ENCODE measurements around the gene ALKBH2. TPM values are rescaled to one million over a fixed set of nuclear protein-coding genes. Genes with fewer than 3 reads are reported as not detected.

The ALKBH2 gene
- total RNA-seq, 2 donors from 2014 or later: 10.5 to 23.3 TPM

- 85 to 100% methylated on average over 1 to 2 of the region's 2 CpGs for WGBS, 2 experiments (ENCODE audit: insufficient coverage in 1 of 2, insufficient read length in 1 of 2)
- no peak overlapping the region for H3K27ac Mint-ChIP-seq
Measured at GRCh38 chr12:109120095-109120494, 26.8 kb upstream of the ALKBH2 start.

GRCh38 chr12:109116611-109116949 lies 23.3 kb upstream of the ALKBH2 start:
- no peaks in the 10 kb centered on the region for H3K9me3 Mint-ChIP-seq
- no peaks in the 10 kb centered on the region for H3K27me3 Mint-ChIP-seq (ENCODE audit: insufficient read depth)
- H3K27ac ChIP-seq (ENCODE audit: low read depth, low read length): no peak overlapping the region
- WGBS, 2 experiments (ENCODE audit: insufficient coverage in 1 of 2, insufficient read length in 1 of 2): 87 to 90% methylated on average over 10 to 12 of the region's 12 CpGs
- no peaks in the 10 kb centered on the region for H3K36me3 Mint-ChIP-seq (ENCODE audit: low read depth)
- no peaks in the 10 kb centered on the region for H3K9me3 ChIP-seq (ENCODE audit: control insufficient read depth, low read length)
- H3K4me1 Mint-ChIP-seq: peaks cover 12% of the 10 kb centered on the region
- no peak overlapping the region for H3K27ac Mint-ChIP-seq
- H3K4me3 ChIP-seq (ENCODE audit: low read length): no peak overlapping the region
- no peaks in the 10 kb centered on the region for H3K36me3 ChIP-seq (ENCODE audit: control insufficient read depth, insufficient read depth, low read length)
- peaks cover 9% of the 10 kb centered on the region for H3K4me1 ChIP-seq (ENCODE audit: control insufficient read depth, insufficient read depth, low read length)
- no peak for TF ChIP-seq CTCF (conservative IDR thresholded peaks at IDR 0.05)
- DNase-seq: no peak
- H3K9ac ChIP-seq (ENCODE audit: extremely low read depth, low read length, poor library complexity, severe bottlenecking): no peak overlapping the region
- H3K27me3 ChIP-seq (ENCODE audit: control insufficient read depth, insufficient read depth, low read length, poor library complexity, severe bottlenecking): no peaks in the 10 kb centered on the region
- no peak overlapping the region for H3K4me3 Mint-ChIP-seq

More at GRCh38 chr12:109120095-109120494, 26.8 kb upstream of the ALKBH2 start:
- Histone ChIP-seq H3K27me3 (ENCODE audit: control insufficient read depth, insufficient read depth, low read length, poor library complexity, severe bottlenecking) (no peaks in the 10 kb centered on the region), H3K4me3 (ENCODE audit: low read length) (no peak overlapping the region), H3K4me1 (ENCODE audit: control insufficient read depth, insufficient read depth, low read length) (peaks cover 9% of the 10 kb centered on the region), H3K9me3 (ENCODE audit: control insufficient read depth, low read length) (no peaks in the 10 kb centered on the region), H3K36me3 (ENCODE audit: control insufficient read depth, insufficient read depth, low read length) (no peaks in the 10 kb centered on the region), H3K9ac (ENCODE audit: extremely low read depth, low read length, poor library complexity, severe bottlenecking) (no peak overlapping the region), H3K27ac (ENCODE audit: low read depth, low read length) (no peak overlapping the region)
- Mint-ChIP-seq H3K9me3 (no peaks in the 10 kb centered on the region), H3K4me1 (peaks cover 12% of the 10 kb centered on the region), H3K4me3 (no peak overlapping the region), H3K27me3 (ENCODE audit: insufficient read depth) (no peaks in the 10 kb centered on the region), H3K36me3 (ENCODE audit: low read depth) (no peaks in the 10 kb centered on the region)
- DNase-seq: no peak
- no peak for TF ChIP-seq CTCF (conservative IDR thresholded peaks at IDR 0.05)

- no peak for TF ChIP-seq CTCF (conservative IDR thresholded peaks at IDR 0.05)
- 83 to 91% methylated on average over 11 to 14 of the region's 14 CpGs for WGBS, 2 experiments (ENCODE audit: insufficient coverage in 1 of 2, insufficient read length in 1 of 2)
- Mint-ChIP-seq H3K4me1 (peaks cover 12% of the 10 kb centered on the region), H3K4me3 (no peak within 1 kb of the TSS), H3K27ac (no peak within 1 kb of the TSS), H3K27me3 (ENCODE audit: insufficient read depth) (no peaks in the 10 kb centered on the region), H3K9me3 (no peaks in the 10 kb centered on the region), H3K36me3 (ENCODE audit: low read depth) (no peaks in the 10 kb centered on the region)
- Histone ChIP-seq H3K4me1 (ENCODE audit: control insufficient read depth, insufficient read depth, low read length) (peaks cover 9% of the 10 kb centered on the region), H3K27ac (ENCODE audit: low read depth, low read length) (no peak within 1 kb of the TSS), H3K4me3 (ENCODE audit: low read length) (no peak within 1 kb of the TSS), H3K9ac (ENCODE audit: extremely low read depth, low read length, poor library complexity, severe bottlenecking) (no peak within 1 kb of the TSS), H3K36me3 (ENCODE audit: control insufficient read depth, insufficient read depth, low read length) (no peaks in the 10 kb centered on the region), H3K27me3 (ENCODE audit: control insufficient read depth, insufficient read depth, low read length, poor library complexity, severe bottlenecking) (no peaks in the 10 kb centered on the region), H3K9me3 (ENCODE audit: control insufficient read depth, low read length) (no peaks in the 10 kb centered on the region)
- DNase-seq: peak; percentile 61
Measured at GRCh38 chr12:109115758-109116610, 22.7 kb upstream of the ALKBH2 start, which contains the start of gene ACACB. ACACB (plus strand) TSS chr12:109116587; CDS start chr12:109139406, 22,819 bp downstream.

All from endodermal cell (in vitro differentiated cells).